Measurements from ENCODE around the gene AMHR2. TPM values are rescaled to one million over a fixed set of nuclear protein-coding genes. Genes with fewer than 3 reads are reported as not detected.
A peak's percentile ranks its signal among the peaks of the same experiment; 100 is the strongest.

The AMHR2 gene
- total and polyA plus RNA-seq, 5 donors = 0.48 to 0.88 (median 0.68) TPM; not detected in 1

GRCh38 chr12:53453953-53454640 is 30.4 kb downstream of the AMHR2 start:
- Histone ChIP-seq H3K4me1 (ENCODE audit: control insufficient read depth, insufficient read depth, low read length) (peaks cover 2% of the 10 kb centered on the region), H3K27ac (ENCODE audit: low read length) (no peak overlapping the region), H3K27me3 (ENCODE audit: control insufficient read depth, insufficient read depth) (no peaks in the 10 kb centered on the region), H3K4me3 (ENCODE audit: low read length) (peak overlapping the region; percentile 75), H3K9me3 (ENCODE audit: control insufficient read depth, low read length) (no peaks in the 10 kb centered on the region)
- ATAC-seq (no peak), DNase-seq (no peak)
- 23% methylated on average over 6 of the region's 6 CpGs for WGBS
- intact Hi-C loops (cut with DNase I) = loop anchor here in 2 of 4 donors (2.0 to 10.0 kb wide), 2 partner anchors 15 to 51 kb away; partner anchors contain the start of genes NPFF (in 1 of the 2) and TARBP2 (in 1 of the 2)

GRCh38 chr12:53454707-53455106 is 31.1 kb downstream of the AMHR2 start:
- Histone ChIP-seq H3K4me1 (ENCODE audit: control insufficient read depth, insufficient read depth, low read length) (peaks cover 2% of the 10 kb centered on the region), H3K4me3 (ENCODE audit: low read length) (no peak overlapping the region), H3K9me3 (ENCODE audit: control insufficient read depth, low read length) (no peaks in the 10 kb centered on the region), H3K27me3 (ENCODE audit: control insufficient read depth, insufficient read depth) (no peaks in the 10 kb centered on the region), H3K27ac (ENCODE audit: low read length) (peak overlapping the region; percentile 6)
- ATAC-seq (no peak), DNase-seq (no peak)
- WGBS = 42% methylated on average over 3 of the region's 3 CpGs
- intact Hi-C loops (cut with DNase I) = loop anchor here in 2 of 4 donors (2.0 to 10.0 kb wide), 2 partner anchors 14 to 50 kb away; partner anchors contain the start of genes NPFF (in 1 of the 2) and TARBP2 (in 1 of the 2)

GRCh38 chr12:53456654-53457366 is 33.2 kb downstream of the AMHR2 start:
- WGBS = 57% methylated on average over 6 of the region's 6 CpGs
- no peaks in the 10 kb centered on the region for H3K9me3 ChIP-seq (ENCODE audit: control insufficient read depth, low read length)
- H3K4me3 ChIP-seq (ENCODE audit: low read length) = no peak overlapping the region
- intact Hi-C loops (cut with DNase I) = loop anchor here in 1 of 4 donors (10.0 kb wide), 1 partner anchor 48 kb away; the partner anchor contains the start of genes NPFF and TARBP2
- DNase-seq = no peak
- H3K4me1 ChIP-seq (ENCODE audit: control insufficient read depth, insufficient read depth, low read length) = peaks cover 2% of the 10 kb centered on the region
- no peaks in the 10 kb centered on the region for H3K27me3 ChIP-seq (ENCODE audit: control insufficient read depth, insufficient read depth)
- H3K27ac ChIP-seq (ENCODE audit: low read length) = no peak overlapping the region
- ATAC-seq = no peak

- Histone ChIP-seq H3K27me3 (ENCODE audit: control insufficient read depth, insufficient read depth) (no peaks in the 10 kb centered on the region), H3K4me1 (ENCODE audit: control insufficient read depth, insufficient read depth, low read length) (peaks cover 5% of the 10 kb centered on the region), H3K27ac (ENCODE audit: low read length) (no peak overlapping the region), H3K9me3 (ENCODE audit: control insufficient read depth, low read length) (no peaks in the 10 kb centered on the region), H3K4me3 (ENCODE audit: low read length) (no peak overlapping the region)
- ATAC-seq = no peak
- no peak for DNase-seq
- WGBS = 65% methylated on average over 4 of the region's 4 CpGs
- intact Hi-C loops (cut with DNase I) = loop anchor here in 1 of 4 donors (10.0 kb wide), 1 partner anchor 46 kb away; the partner anchor contains the start of genes NPFF and TARBP2
Measured at GRCh38 chr12:53459097-53459496, 35.4 kb downstream of the AMHR2 start.

- Histone ChIP-seq H3K9me3 (ENCODE audit: control insufficient read depth, low read length) (no peaks in the 10 kb centered on the region), H3K4me3 (ENCODE audit: low read length) (no peak overlapping the region), H3K27me3 (ENCODE audit: control insufficient read depth, insufficient read depth) (no peaks in the 10 kb centered on the region), H3K4me1 (ENCODE audit: control insufficient read depth, insufficient read depth, low read length) (peaks cover 3% of the 10 kb centered on the region), H3K27ac (ENCODE audit: low read length) (peak overlapping the region; percentile 67)
- 57% methylated on average over 3 of the region's 3 CpGs for WGBS
- peak; percentile 58 to 65 for ATAC-seq
- DNase-seq = no peak
- intact Hi-C loops (cut with DNase I) = no loop called here
Measured at GRCh38 chr12:53461059-53461458, 37.4 kb downstream of the AMHR2 start.

GRCh38 chr12:53461591-53461990 is 37.9 kb downstream of the AMHR2 start:
- H3K27me3 ChIP-seq (ENCODE audit: control insufficient read depth, insufficient read depth) = no peaks in the 10 kb centered on the region
- no peak overlapping the region for H3K4me3 ChIP-seq (ENCODE audit: low read length)
- 73% methylated on average over 8 of the region's 8 CpGs for WGBS
- intact Hi-C loops (cut with DNase I) = no loop called here
- H3K27ac ChIP-seq (ENCODE audit: low read length) = peak overlapping the region; percentile 13
- DNase-seq (no peak), ATAC-seq (no peak)
- H3K9me3 ChIP-seq (ENCODE audit: control insufficient read depth, low read length) = no peaks in the 10 kb centered on the region
- H3K4me1 ChIP-seq (ENCODE audit: control insufficient read depth, insufficient read depth, low read length) = peaks cover 3% of the 10 kb centered on the region

- WGBS = 61% methylated on average over 3 of the region's 3 CpGs
- H3K4me3 ChIP-seq (ENCODE audit: low read length) = no peak overlapping the region
- H3K27ac ChIP-seq (ENCODE audit: low read length) = peak overlapping the region; percentile 48
- H3K27me3 ChIP-seq (ENCODE audit: control insufficient read depth, insufficient read depth) = no peaks in the 10 kb centered on the region
- intact Hi-C loops (cut with DNase I) = no loop called here
- H3K9me3 ChIP-seq (ENCODE audit: control insufficient read depth, low read length) = no peaks in the 10 kb centered on the region
- peaks cover 3% of the 10 kb centered on the region for H3K4me1 ChIP-seq (ENCODE audit: control insufficient read depth, insufficient read depth, low read length)
- ATAC-seq (no peak), DNase-seq (no peak)
Measured at GRCh38 chr12:53462935-53463334, 39.3 kb downstream of the AMHR2 start.

GRCh38 chr12:53463802-53464560 is 40.3 kb downstream of the AMHR2 start:
- Histone ChIP-seq H3K27me3 (ENCODE audit: control insufficient read depth, insufficient read depth) (no peaks in the 10 kb centered on the region), H3K27ac (ENCODE audit: low read length) (peak overlapping the region; percentile 8), H3K4me1 (ENCODE audit: control insufficient read depth, insufficient read depth, low read length) (peaks cover 3% of the 10 kb centered on the region), H3K4me3 (ENCODE audit: low read length) (no peak overlapping the region), H3K9me3 (ENCODE audit: control insufficient read depth, low read length) (no peaks in the 10 kb centered on the region)
- 52% methylated on average over 5 of the region's 5 CpGs for WGBS
- no peak for DNase-seq
- intact Hi-C loops (cut with DNase I) = no loop called here
- ATAC-seq = no peak

GRCh38 chr12:53464685-53465418 is 41.2 kb downstream of the AMHR2 start:
- ATAC-seq (peak in 1 of 2 donors; percentile 10), DNase-seq (no peak)
- Histone ChIP-seq H3K4me1 (ENCODE audit: control insufficient read depth, insufficient read depth, low read length) (peaks cover 3% of the 10 kb centered on the region), H3K9me3 (ENCODE audit: control insufficient read depth, low read length) (no peaks in the 10 kb centered on the region), H3K4me3 (ENCODE audit: low read length) (no peak overlapping the region), H3K27ac (ENCODE audit: low read length) (no peak overlapping the region), H3K27me3 (ENCODE audit: control insufficient read depth, insufficient read depth) (no peaks in the 10 kb centered on the region)
- 90% methylated on average over 11 of the region's 11 CpGs for WGBS
- intact Hi-C loops (cut with DNase I) = no loop called here

DNA sequence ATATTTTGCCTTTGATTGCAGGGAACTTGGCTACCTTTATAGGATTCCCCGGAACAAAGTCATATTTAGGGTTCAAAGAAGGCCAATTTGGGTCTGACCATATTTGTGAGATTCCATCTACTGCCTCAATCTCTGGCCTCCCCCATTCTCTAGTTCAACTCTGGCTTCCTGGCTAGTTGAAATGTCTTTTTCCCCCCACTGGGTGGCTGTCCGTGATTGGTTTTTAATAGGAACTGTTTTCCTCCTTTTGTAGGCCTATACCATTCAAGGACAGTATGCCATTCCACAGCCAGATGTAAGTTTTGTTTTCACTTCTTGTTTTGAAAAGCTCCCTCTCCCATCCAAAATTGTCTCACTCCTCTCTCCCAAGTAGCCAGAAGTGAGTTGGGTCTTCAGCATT is 42.0 kb downstream of the AMHR2 start:
- Histone ChIP-seq H3K27ac (ENCODE audit: low read length) (peak overlapping the region; percentile 2), H3K27me3 (ENCODE audit: control insufficient read depth, insufficient read depth) (no peaks in the 10 kb centered on the region), H3K9me3 (ENCODE audit: control insufficient read depth, low read length) (no peaks in the 10 kb centered on the region), H3K4me1 (ENCODE audit: control insufficient read depth, insufficient read depth, low read length) (peaks cover 3% of the 10 kb centered on the region), H3K4me3 (ENCODE audit: low read length) (no peak overlapping the region)
- intact Hi-C loops (cut with DNase I) = no loop called here
- WGBS = 50% methylated on average over 2 of the region's 2 CpGs
- ATAC-seq (no peak), DNase-seq (no peak)
